ENCODE measurements around the gene TMEM169. TPM values are rescaled to one million over a fixed set of nuclear protein-coding genes. Genes with fewer than 3 reads are reported as not detected.

Gene TMEM169
- total RNA-seq = 0.45 and 1.0 TPM in 2 replicates

GRCh38 chr2:216081487-216082116 lies at the start of gene TMEM169, which contains the start of gene PECR:
TMEM169 (plus strand) TSS chr2:216081919; CDS start chr2:216095964, 14,045 bp downstream.
PECR (minus strand) TSS chr2:216081809; CDS start chr2:216081741, 68 bp downstream.

GRCh38 chr2:216108967-216109921 lies 27.5 kb downstream of the TMEM169 start, which contains the start of gene XRCC5:
XRCC5 (plus strand) TSS chr2:216109348; CDS start chr2:216109437, 89 bp downstream.

Other genes starting within 250 kb of the TMEM169 start
- gene MREG, start 68.4 kb upstream of the TMEM169 start, total RNA-seq = 1.3 and 2.0 TPM in 2 replicates
- gene PECR, start 110 bp upstream of the TMEM169 start, total RNA-seq = 7.0 and 9.9 TPM in 2 replicates
- gene XRCC5, start 27.4 kb downstream of the TMEM169 start, total RNA-seq = 233 and 251 TPM in 2 replicates